HG03521 (cell line): ENCODE results near the gene SCML1.

Experiments
- ATAC-seq: cut with Tn5 transposase; IDR thresholded peaks from one replicate; pipeline ENCODE4 v1.9.1; 2021; ENCODE audit warnings: mild to moderate bottlenecking, moderate library complexity; ENCODE audit not compliant: unreplicated experiment

SCML1 gene

GRCh38 chrX:17736856-17737709, at the start of gene SCML1:
Gene SCML1, plus strand, starts transcription at chrX:17737493. Its CDS starts 6,694 bp downstream, at chrX:17744187.
- ATAC-seq, result peak; percentile 86

GRCh38 chrX:17687648-17688047, 49.6 kb upstream of the SCML1 start:
- no peak for ATAC-seq

- ATAC-seq, result no peak
Measured at GRCh38 chrX:17689971-17690409, 47.3 kb upstream of the SCML1 start.

- ATAC-seq, result no peak
Measured at GRCh38 chrX:17692709-17693346, 44.5 kb upstream of the SCML1 start.

- no peak for ATAC-seq
Measured at GRCh38 chrX:17697191-17697590, 40.1 kb upstream of the SCML1 start.

- ATAC-seq, result no peak
Measured at GRCh38 chrX:17700976-17701375, 36.3 kb upstream of the SCML1 start.

- ATAC-seq, result no peak
Measured at GRCh38 chrX:17703201-17703600, 34.1 kb upstream of the SCML1 start.

- ATAC-seq, result no peak
Measured at GRCh38 chrX:17705211-17705610, 32.1 kb upstream of the SCML1 start.

GRCh38 chrX:17706676-17707075, 30.6 kb upstream of the SCML1 start:
- ATAC-seq, result no peak

GRCh38 chrX:17707731-17708130, 29.6 kb upstream of the SCML1 start:
- no peak for ATAC-seq

GRCh38 chrX:17710871-17711301, 26.4 kb upstream of the SCML1 start:
- ATAC-seq, result no peak

GRCh38 chrX:17713288-17713687, 24.0 kb upstream of the SCML1 start:
- no peak for ATAC-seq

- ATAC-seq, result no peak
Measured at GRCh38 chrX:17718649-17719165, 18.6 kb upstream of the SCML1 start.

- no peak for ATAC-seq
Measured at GRCh38 chrX:17719711-17720110, 17.6 kb upstream of the SCML1 start.

GRCh38 chrX:17721715-17722114, 15.6 kb upstream of the SCML1 start:
- ATAC-seq, result no peak

GRCh38 chrX:17725181-17725580, 12.1 kb upstream of the SCML1 start:
- ATAC-seq, result no peak

- no peak for ATAC-seq
Measured at GRCh38 chrX:17732138-17732783, 5.0 kb upstream of the SCML1 start.

GRCh38 chrX:17735406-17735805, 1.9 kb upstream of the SCML1 start:
- ATAC-seq, result no peak

- ATAC-seq, result no peak
Measured at GRCh38 chrX:17736478-17736855, 826 bp upstream of the SCML1 start.

- ATAC-seq, result peak; percentile 5
Measured at GRCh38 chrX:17737710-17737985, 355 bp downstream of the SCML1 start.

GRCh38 chrX:17737986-17738713, 857 bp downstream of the SCML1 start:
- ATAC-seq, result no peak
